Ascending aorta (tissue), 2 donors: ENCODE results near the gene WDR82. TPM values are rescaled to one million over a fixed set of nuclear protein-coding genes. Genes with fewer than 3 reads are reported as not detected.

ENCODE experiments used
- DNase-seq, 2 donors: peaks; one replicate each; pipeline ENCODE4 v3.0.0-alpha.2; 2019; ENCODE audit warnings: low spot score in 2 of 2
- H3K27ac ChIP-seq, 2 donors: fragments of 200-600 bp; sonication (generic); one replicate each; pipeline ENCODE4 v1.5.1; 2016 to 2017; ENCODE audit warnings: mild to moderate bottlenecking in 1 of 2
- H3K27me3 ChIP-seq: fragments of 200-600 bp; sonication (generic); one replicate; pipeline ENCODE4 v1.5.1; 2017
- H3K36me3 ChIP-seq, 2 donors: fragments of 200-600 bp; sonication (generic); one replicate each; pipeline ENCODE4 v1.5.1; 2016
- H3K4me1 ChIP-seq, 2 donors: fragments of 200-600 bp; sonication (generic); one replicate each; pipeline ENCODE4 v1.5.1; 2016 to 2017; ENCODE audit warnings: mild to moderate bottlenecking in 1 of 2
- H3K4me3 ChIP-seq, 2 donors: fragments of 200-600 bp; sonication (generic); one replicate each; pipeline ENCODE4 v1.5.1; 2016 to 2017; ENCODE audit warnings: mild to moderate bottlenecking in 1 of 2
- H3K9me3 ChIP-seq, 2 donors: fragments of 200-600 bp; sonication (generic); one replicate each; pipeline ENCODE4 v1.5.1; 2016
- intact Hi-C: fragments of 100-400 bp; cut with DNase I; formaldehyde crosslinking; loops from one replicate; pipeline ENCODE4 v1.15.1; 2023
- total RNA-seq: library from RNA; depleted of rRNA; stranded (reverse); fragments of >200 nt; gene quantifications from one replicate; pipeline ENCODE4 v1.1.0, GENCODE V29; 2016
- TF ChIP-seq, protein P1 (sequence below), 3 experiments: fragments of 200-600 bp in 2 of 3; fragments of 450-650 bp in 1 of 3; sonication (generic) in 2 of 3; IDR thresholded peaks; one replicate each; pipeline ENCODE4 v1.5.1; 2016 to 2019; ENCODE audit warnings: antibody characterized with exemption in 3 of 3, mild to moderate bottlenecking in 1 of 3, moderate library complexity in 1 of 3

The WDR82 gene
- total RNA-seq, 1 donor from 2014 or later, result 42.0 TPM

GRCh38 chr3:52243791-52244628 is 34.4 kb downstream of the WDR82 start:
- Histone ChIP-seq H3K4me3 (peak overlapping the region in 1 of 2 donors; percentile 75), H3K27me3 (no peaks in the 10 kb centered on the region), H3K9me3 (no peaks in the 10 kb centered on the region), H3K27ac (peak overlapping the region; percentile 89 to 91), H3K36me3 (peaks cover 0 to 2% of the 10 kb centered on the region in 2 donors), H3K4me1 (peaks cover 0 to 20% of the 10 kb centered on the region in 2 donors)
- intact Hi-C loops, result no loop called here
- DNase-seq, result peak in 1 of 2 donors; percentile 72
- TF ChIP-seq, protein P1, sequence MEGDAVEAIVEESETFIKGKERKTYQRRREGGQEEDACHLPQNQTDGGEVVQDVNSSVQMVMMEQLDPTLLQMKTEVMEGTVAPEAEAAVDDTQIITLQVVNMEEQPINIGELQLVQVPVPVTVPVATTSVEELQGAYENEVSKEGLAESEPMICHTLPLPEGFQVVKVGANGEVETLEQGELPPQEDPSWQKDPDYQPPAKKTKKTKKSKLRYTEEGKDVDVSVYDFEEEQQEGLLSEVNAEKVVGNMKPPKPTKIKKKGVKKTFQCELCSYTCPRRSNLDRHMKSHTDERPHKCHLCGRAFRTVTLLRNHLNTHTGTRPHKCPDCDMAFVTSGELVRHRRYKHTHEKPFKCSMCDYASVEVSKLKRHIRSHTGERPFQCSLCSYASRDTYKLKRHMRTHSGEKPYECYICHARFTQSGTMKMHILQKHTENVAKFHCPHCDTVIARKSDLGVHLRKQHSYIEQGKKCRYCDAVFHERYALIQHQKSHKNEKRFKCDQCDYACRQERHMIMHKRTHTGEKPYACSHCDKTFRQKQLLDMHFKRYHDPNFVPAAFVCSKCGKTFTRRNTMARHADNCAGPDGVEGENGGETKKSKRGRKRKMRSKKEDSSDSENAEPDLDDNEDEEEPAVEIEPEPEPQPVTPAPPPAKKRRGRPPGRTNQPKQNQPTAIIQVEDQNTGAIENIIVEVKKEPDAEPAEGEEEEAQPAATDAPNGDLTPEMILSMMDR (IDR thresholded peaks at IDR 0.05), result no peak

DNA sequence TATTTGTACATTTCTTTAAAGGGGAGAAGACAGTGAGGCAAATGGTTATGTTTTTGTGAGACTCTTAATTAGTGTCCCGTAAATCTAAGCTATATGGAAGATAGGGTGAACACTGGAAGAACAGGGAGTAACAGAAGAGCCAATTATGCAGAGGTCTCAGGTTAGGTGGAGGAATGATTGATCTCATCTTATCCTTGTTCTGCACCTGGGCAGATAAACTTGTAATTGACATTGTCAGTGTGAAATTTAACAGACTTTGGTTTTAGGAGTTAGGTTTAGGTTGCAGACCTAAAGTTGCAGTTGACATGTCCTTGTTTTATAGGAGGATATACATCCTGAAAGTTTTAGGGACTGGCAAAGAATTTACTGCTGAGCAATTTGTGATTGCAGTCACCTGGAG is 36.4 kb downstream of the WDR82 start:
- no peak for DNase-seq
- intact Hi-C loops, result no loop called here
- Histone ChIP-seq H3K27ac (no peak overlapping the region), H3K36me3 (no peaks in the 10 kb centered on the region), H3K9me3 (no peaks in the 10 kb centered on the region), H3K4me3 (no peak overlapping the region), H3K27me3 (no peaks in the 10 kb centered on the region), H3K4me1 (peaks cover 7 to 35% of the 10 kb centered on the region in 2 donors)
- TF ChIP-seq, protein P1 (IDR thresholded peaks at IDR 0.05), result no peak

DNA sequence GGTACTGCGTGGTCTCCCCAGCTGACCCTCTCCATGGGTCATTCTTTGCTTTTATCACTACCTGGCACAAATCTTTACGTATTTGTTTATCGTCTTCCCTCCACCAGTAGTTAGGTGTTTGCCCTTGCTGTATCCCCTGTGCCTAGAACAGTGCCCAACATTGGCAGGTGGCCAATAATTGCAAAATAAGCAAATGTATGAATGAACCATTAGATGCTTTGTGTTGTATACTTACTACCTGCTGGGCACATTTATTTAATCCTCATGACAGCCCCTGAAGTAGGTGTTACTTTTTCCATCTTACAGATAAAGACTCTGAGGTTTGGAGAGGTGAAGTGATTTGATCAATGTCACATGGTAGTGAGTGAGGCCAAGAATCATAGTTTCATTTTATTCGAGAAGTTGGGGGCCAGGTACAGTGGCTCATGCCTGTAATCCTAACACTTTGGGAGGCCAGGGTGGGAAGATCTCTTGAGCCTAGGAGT is 37.5 kb downstream of the WDR82 start:
- DNase-seq, result no peak
- TF ChIP-seq, protein P1 (IDR thresholded peaks at IDR 0.05), result no peak
- H3K36me3 ChIP-seq, result no peaks in the 10 kb centered on the region
- peaks cover 9 to 38% of the 10 kb centered on the region in 2 donors for H3K4me1 ChIP-seq
- intact Hi-C loops, result no loop called here
- H3K4me3 ChIP-seq, result no peak overlapping the region
- H3K9me3 ChIP-seq, result no peaks in the 10 kb centered on the region
- no peaks in the 10 kb centered on the region for H3K27me3 ChIP-seq
- H3K27ac ChIP-seq, result no peak overlapping the region

- H3K36me3 ChIP-seq, result no peaks in the 10 kb centered on the region
- no peaks in the 10 kb centered on the region for H3K9me3 ChIP-seq
- intact Hi-C loops, result no loop called here
- peaks cover 9 to 40% of the 10 kb centered on the region in 2 donors for H3K4me1 ChIP-seq
- no peaks in the 10 kb centered on the region for H3K27me3 ChIP-seq
- peak in 1 of 2 donors; percentile 75 for DNase-seq
- H3K4me3 ChIP-seq, result peak overlapping the region in 1 of 2 donors; percentile 90
- TF ChIP-seq, protein P1 (IDR thresholded peaks at IDR 0.05), result no peak
- peak overlapping the region; percentile 88 to 89 for H3K27ac ChIP-seq
Observed at GRCh38 chr3:52240059-52240885, 38.2 kb downstream of the WDR82 start.
